SK-N-DZ (cell line): ENCODE data around the gene UQCC5.

ENCODE experiments used
- DNase-seq: peaks from one replicate; pipeline ENCODE4 v3.0.0-alpha.2; 2015; ENCODE audit warnings: low spot score
- small RNA-seq, 2 experiments: library from RNA; depleted of rRNA; stranded (forward); fragments of <200 nt; gene quantifications; one replicate each; pipeline ENCODE3, GENCODE V24; 2014

Gene UQCC5

GRCh38 chr3:52561028-52561747, 24.8 kb downstream of the UQCC5 start:
- no peak for DNase-seq

- DNase-seq: no peak
These were observed 27.6 kb downstream of the UQCC5 start for GRCh38 chr3:52563984-52564383.

GRCh38 chr3:52568069-52568468, 31.7 kb downstream of the UQCC5 start:
- DNase-seq: no peak

- no peak for DNase-seq
These were observed 33.7 kb downstream of the UQCC5 start for GRCh38 chr3:52570076-52570475.

- no peak for DNase-seq
These were observed 35.8 kb downstream of the UQCC5 start for GRCh38 chr3:52572221-52572620.

GRCh38 chr3:52574056-52574965, 37.9 kb downstream of the UQCC5 start:
- no peak for DNase-seq

Small RNA genes lying within 50 kb of the gene (small RNA-seq; reads per million reads assigned to genes)
- 0 reads per million in 2 experiments for gene RNU6-856P
- gene RNU6ATAC16P: 0 reads per million in 2 experiments
